ENCODE results near the gene MBD3L1. TPM values are rescaled to one million over a fixed set of nuclear protein-coding genes. Genes with fewer than 3 reads are reported as not detected.

The MBD3L1 gene
- total RNA-seq (not detected), polyA plus RNA-seq (not detected)
- long read RNA-seq, donor 1: 0 reads
- long read RNA-seq, donor 2: 0 reads

GRCh38 chr19:8832132-8833021 lies at the start of gene MBD3L1, which contains the start of gene ZNF558:
Gene MBD3L1, plus strand, starts transcription at chr19:8832377. Its CDS starts 10,302 bp downstream, at chr19:8842679.
Gene ZNF558, minus strand, starts transcription at chr19:8832304. Its CDS starts 9,645 bp downstream, at chr19:8822659.
- Histone ChIP-seq H3K36me3 (ENCODE audit: control insufficient read depth in 1 of 2, insufficient read depth in 2 of 2, low read length in 1 of 2) (peaks cover 0 to 2% of the 10 kb centered on the region in 2 donors), H3K27me3 (ENCODE audit: control insufficient read depth in 1 of 2, insufficient read depth in 2 of 2, low read length in 1 of 2) (no peaks in the 10 kb centered on the region), H3K9me3 (ENCODE audit: control insufficient read depth, low read length) (no peaks in the 10 kb centered on the region), H3K4me3 (ENCODE audit: low read length in 2 of 2) (peak within 1 kb of the TSS; percentile 39 to 62), H3K4me1 (ENCODE audit: control insufficient read depth in 1 of 2, insufficient read depth in 2 of 2, low read length in 2 of 2) (no peaks in the 10 kb centered on the region), H3K27ac (ENCODE audit: low read depth in 1 of 2, low read length in 2 of 2) (peak within 1 kb of the TSS in 1 of 2 donors; percentile 79)
- ATAC-seq (ENCODE audit: low FRiP score): peak; percentile 98
- intact Hi-C loops (cut with DNase I): loop anchor here in 1 of 2 donors (5.0 kb wide), 1 partner anchor 310 kb away; the partner anchor contains the start of gene ZNF317
- WGBS, 2 donors: 1% methylated on average over 57 to 78 of the region's 78 CpGs
- DNase-seq: peak; percentile 100

- ATAC-seq (ENCODE audit: low FRiP score) (no peak), DNase-seq (no peak)
- intact Hi-C loops (cut with DNase I): no loop called here
- Histone ChIP-seq H3K36me3 (ENCODE audit: control insufficient read depth in 1 of 2, insufficient read depth in 2 of 2, low read length in 1 of 2) (no peaks in the 10 kb centered on the region), H3K4me1 (ENCODE audit: control insufficient read depth in 1 of 2, insufficient read depth in 2 of 2, low read length in 2 of 2) (no peaks in the 10 kb centered on the region), H3K27me3 (ENCODE audit: control insufficient read depth in 1 of 2, insufficient read depth in 2 of 2, low read length in 1 of 2) (no peaks in the 10 kb centered on the region), H3K27ac (ENCODE audit: low read depth in 1 of 2, low read length in 2 of 2) (no peak overlapping the region), H3K4me3 (ENCODE audit: low read length in 2 of 2) (no peak overlapping the region), H3K9me3 (ENCODE audit: control insufficient read depth, low read length) (peaks cover 11% of the 10 kb centered on the region)
- 63 to 73% methylated on average over 1 of the region's 1 CpG for WGBS, 2 donors
Measured at GRCh38 chr19:8794823-8795222, 37.4 kb upstream of the MBD3L1 start.

GRCh38 chr19:8806661-8807060 lies 25.5 kb upstream of the MBD3L1 start:
- no peak overlapping the region for H3K27ac ChIP-seq (ENCODE audit: low read depth in 1 of 2, low read length in 2 of 2)
- H3K36me3 ChIP-seq (ENCODE audit: control insufficient read depth in 1 of 2, insufficient read depth in 2 of 2, low read length in 1 of 2): peaks cover 22 to 24% of the 10 kb centered on the region in 2 donors
- 100% methylated on average over 1 of the region's 1 CpG for WGBS, 2 donors
- ATAC-seq (ENCODE audit: low FRiP score): no peak
- intact Hi-C loops (cut with DNase I): no loop called here
- no peaks in the 10 kb centered on the region for H3K4me1 ChIP-seq (ENCODE audit: control insufficient read depth in 1 of 2, insufficient read depth in 2 of 2, low read length in 2 of 2)
- H3K9me3 ChIP-seq (ENCODE audit: control insufficient read depth, low read length): peaks cover 37% of the 10 kb centered on the region
- H3K27me3 ChIP-seq (ENCODE audit: control insufficient read depth in 1 of 2, insufficient read depth in 2 of 2, low read length in 1 of 2): no peaks in the 10 kb centered on the region
- no peak for DNase-seq
- H3K4me3 ChIP-seq (ENCODE audit: low read length in 2 of 2): no peak overlapping the region

GRCh38 chr19:8811315-8812172 lies 20.6 kb upstream of the MBD3L1 start:
- Histone ChIP-seq H3K4me3 (ENCODE audit: low read length in 2 of 2) (no peak overlapping the region), H3K27ac (ENCODE audit: low read depth in 1 of 2, low read length in 2 of 2) (no peak overlapping the region), H3K27me3 (ENCODE audit: control insufficient read depth in 1 of 2, insufficient read depth in 2 of 2, low read length in 1 of 2) (no peaks in the 10 kb centered on the region), H3K9me3 (ENCODE audit: control insufficient read depth, low read length) (peaks cover 47% of the 10 kb centered on the region), H3K36me3 (ENCODE audit: control insufficient read depth in 1 of 2, insufficient read depth in 2 of 2, low read length in 1 of 2) (peaks cover 44 to 51% of the 10 kb centered on the region in 2 donors), H3K4me1 (ENCODE audit: control insufficient read depth in 1 of 2, insufficient read depth in 2 of 2, low read length in 2 of 2) (no peaks in the 10 kb centered on the region)
- ATAC-seq (ENCODE audit: low FRiP score) (no peak), DNase-seq (no peak)
- WGBS, 2 donors: 96 to 98% methylated on average over 10 of the region's 10 CpGs
- intact Hi-C loops (cut with DNase I): no loop called here

GRCh38 chr19:8814176-8814575 lies 18.0 kb upstream of the MBD3L1 start:
- peaks cover 41% of the 10 kb centered on the region for H3K9me3 ChIP-seq (ENCODE audit: control insufficient read depth, low read length)
- H3K27ac ChIP-seq (ENCODE audit: low read depth in 1 of 2, low read length in 2 of 2): no peak overlapping the region
- peaks cover 42 to 45% of the 10 kb centered on the region in 2 donors for H3K36me3 ChIP-seq (ENCODE audit: control insufficient read depth in 1 of 2, insufficient read depth in 2 of 2, low read length in 1 of 2)
- ATAC-seq (ENCODE audit: low FRiP score) (no peak), DNase-seq (no peak)
- 95 to 98% methylated on average over 3 of the region's 3 CpGs for WGBS, 2 donors
- no peaks in the 10 kb centered on the region for H3K4me1 ChIP-seq (ENCODE audit: control insufficient read depth in 1 of 2, insufficient read depth in 2 of 2, low read length in 2 of 2)
- H3K27me3 ChIP-seq (ENCODE audit: control insufficient read depth in 1 of 2, insufficient read depth in 2 of 2, low read length in 1 of 2): no peaks in the 10 kb centered on the region
- intact Hi-C loops (cut with DNase I): no loop called here
- no peak overlapping the region for H3K4me3 ChIP-seq (ENCODE audit: low read length in 2 of 2)

- DNase-seq: no peak
- intact Hi-C loops (cut with DNase I): no loop called here
- H3K27me3 ChIP-seq (ENCODE audit: control insufficient read depth in 1 of 2, insufficient read depth in 2 of 2, low read length in 1 of 2): no peaks in the 10 kb centered on the region
- 98% methylated on average over 2 of the region's 2 CpGs for WGBS, 2 donors
- no peak for ATAC-seq (ENCODE audit: low FRiP score)
- H3K4me3 ChIP-seq (ENCODE audit: low read length in 2 of 2): no peak overlapping the region
- no peaks in the 10 kb centered on the region for H3K4me1 ChIP-seq (ENCODE audit: control insufficient read depth in 1 of 2, insufficient read depth in 2 of 2, low read length in 2 of 2)
- peaks cover 41% of the 10 kb centered on the region for H3K9me3 ChIP-seq (ENCODE audit: control insufficient read depth, low read length)
- no peak overlapping the region for H3K27ac ChIP-seq (ENCODE audit: low read depth in 1 of 2, low read length in 2 of 2)
- H3K36me3 ChIP-seq (ENCODE audit: control insufficient read depth in 1 of 2, insufficient read depth in 2 of 2, low read length in 1 of 2): peaks cover 40 to 43% of the 10 kb centered on the region in 2 donors
Measured at GRCh38 chr19:8815780-8816179, 16.4 kb upstream of the MBD3L1 start.

GRCh38 chr19:8820234-8820633 lies 11.9 kb upstream of the MBD3L1 start:
- WGBS, 2 donors: 96 to 98% methylated on average over 3 of the region's 3 CpGs
- Histone ChIP-seq H3K4me3 (ENCODE audit: low read length in 2 of 2) (no peak overlapping the region), H3K9me3 (ENCODE audit: control insufficient read depth, low read length) (peaks cover 28% of the 10 kb centered on the region), H3K4me1 (ENCODE audit: control insufficient read depth in 1 of 2, insufficient read depth in 2 of 2, low read length in 2 of 2) (no peaks in the 10 kb centered on the region), H3K27ac (ENCODE audit: low read depth in 1 of 2, low read length in 2 of 2) (no peak overlapping the region), H3K27me3 (ENCODE audit: control insufficient read depth in 1 of 2, insufficient read depth in 2 of 2, low read length in 1 of 2) (no peaks in the 10 kb centered on the region), H3K36me3 (ENCODE audit: control insufficient read depth in 1 of 2, insufficient read depth in 2 of 2, low read length in 1 of 2) (peaks cover 23 to 45% of the 10 kb centered on the region in 2 donors)
- intact Hi-C loops (cut with DNase I): no loop called here
- ATAC-seq (ENCODE audit: low FRiP score) (no peak), DNase-seq (no peak)

GRCh38 chr19:8821748-8822241 lies 10.4 kb upstream of the MBD3L1 start:
- no peaks in the 10 kb centered on the region for H3K4me1 ChIP-seq (ENCODE audit: control insufficient read depth in 1 of 2, insufficient read depth in 2 of 2, low read length in 2 of 2)
- no peaks in the 10 kb centered on the region for H3K27me3 ChIP-seq (ENCODE audit: control insufficient read depth in 1 of 2, insufficient read depth in 2 of 2, low read length in 1 of 2)
- ATAC-seq (ENCODE audit: low FRiP score): no peak
- 85 to 87% methylated on average over 5 of the region's 5 CpGs for WGBS, 2 donors
- no peak overlapping the region for H3K4me3 ChIP-seq (ENCODE audit: low read length in 2 of 2)
- H3K36me3 ChIP-seq (ENCODE audit: control insufficient read depth in 1 of 2, insufficient read depth in 2 of 2, low read length in 1 of 2): peaks cover 15 to 38% of the 10 kb centered on the region in 2 donors
- intact Hi-C loops (cut with DNase I): no loop called here
- no peak overlapping the region for H3K27ac ChIP-seq (ENCODE audit: low read depth in 1 of 2, low read length in 2 of 2)
- DNase-seq: no peak
- H3K9me3 ChIP-seq (ENCODE audit: control insufficient read depth, low read length): peaks cover 19% of the 10 kb centered on the region
